Inflammatory macrophage treated with lipopolysaccharide for 4 hours (primary cell): Measurements from ENCODE around the gene TEAD1.

Experiments used
- DNase-seq: peaks from one replicate; pipeline ENCODE4 v3.0.0-alpha.2; 2020

The TEAD1 gene

GRCh38 chr11:12817681-12818332 lies 143.6 kb downstream of the TEAD1 start:
- no peak for DNase-seq

DNA sequence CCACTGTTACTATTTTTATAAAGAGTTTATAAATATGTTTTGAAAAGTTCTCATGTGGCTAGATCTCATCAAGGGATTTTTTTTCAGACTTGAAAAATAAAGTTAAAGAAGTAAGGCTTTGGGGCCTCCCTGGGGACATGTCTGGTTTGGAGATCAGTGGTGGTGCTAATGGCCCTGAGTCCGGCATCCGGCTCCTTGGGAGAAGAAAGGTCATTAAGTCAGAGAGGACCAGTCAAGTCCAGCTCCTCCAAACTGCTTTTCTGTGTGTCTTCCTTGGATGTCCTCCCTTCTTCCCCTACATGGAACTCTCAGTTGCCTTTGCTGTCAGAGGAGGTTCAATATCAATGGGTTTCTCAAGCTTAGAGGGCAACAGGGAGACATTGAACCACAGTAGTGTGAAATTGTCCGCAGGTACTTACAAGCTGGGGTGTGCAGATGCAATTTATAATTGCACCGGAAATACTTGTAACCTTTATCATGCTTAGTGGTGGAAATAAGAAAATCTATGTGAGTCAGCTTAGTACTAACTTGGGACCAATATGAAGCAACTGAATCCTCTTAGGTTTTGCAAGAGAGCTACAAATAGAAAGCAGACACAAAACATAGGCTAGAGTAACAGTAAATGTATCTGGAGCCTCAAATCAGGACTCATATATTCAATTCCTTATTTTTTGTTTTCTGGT lies 144.3 kb downstream of the TEAD1 start:
- DNase-seq, result no peak

DNA sequence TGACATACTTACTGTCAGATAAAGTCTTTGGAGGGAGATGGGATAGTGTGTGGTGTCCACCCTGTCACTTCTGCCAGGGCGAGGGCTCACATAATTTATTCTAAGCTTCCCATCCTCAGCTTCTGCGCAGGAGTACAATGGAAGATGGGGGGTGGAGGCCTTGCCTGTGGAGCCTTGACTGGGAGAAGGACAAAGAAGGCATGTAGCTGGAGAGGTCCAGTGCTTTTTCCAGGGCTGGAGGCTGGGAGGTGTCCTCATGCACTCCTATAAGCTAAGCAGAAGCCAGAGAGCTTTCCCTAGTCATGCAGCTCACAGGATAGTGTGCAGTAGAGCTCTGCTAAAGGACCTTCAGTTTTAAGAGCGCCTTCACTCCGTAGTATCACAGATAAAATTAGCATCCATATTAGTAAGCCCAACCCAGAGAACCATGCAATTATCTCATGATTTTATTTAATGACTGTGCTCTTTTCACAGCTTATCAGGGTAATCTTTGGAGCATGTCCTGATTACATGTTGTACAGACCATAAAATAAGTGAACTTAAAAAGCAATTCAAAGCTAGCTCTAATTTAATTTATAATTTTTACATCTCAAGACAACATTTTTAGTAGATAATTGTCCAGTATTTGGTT lies 148.3 kb downstream of the TEAD1 start:
- no peak for DNase-seq

DNA sequence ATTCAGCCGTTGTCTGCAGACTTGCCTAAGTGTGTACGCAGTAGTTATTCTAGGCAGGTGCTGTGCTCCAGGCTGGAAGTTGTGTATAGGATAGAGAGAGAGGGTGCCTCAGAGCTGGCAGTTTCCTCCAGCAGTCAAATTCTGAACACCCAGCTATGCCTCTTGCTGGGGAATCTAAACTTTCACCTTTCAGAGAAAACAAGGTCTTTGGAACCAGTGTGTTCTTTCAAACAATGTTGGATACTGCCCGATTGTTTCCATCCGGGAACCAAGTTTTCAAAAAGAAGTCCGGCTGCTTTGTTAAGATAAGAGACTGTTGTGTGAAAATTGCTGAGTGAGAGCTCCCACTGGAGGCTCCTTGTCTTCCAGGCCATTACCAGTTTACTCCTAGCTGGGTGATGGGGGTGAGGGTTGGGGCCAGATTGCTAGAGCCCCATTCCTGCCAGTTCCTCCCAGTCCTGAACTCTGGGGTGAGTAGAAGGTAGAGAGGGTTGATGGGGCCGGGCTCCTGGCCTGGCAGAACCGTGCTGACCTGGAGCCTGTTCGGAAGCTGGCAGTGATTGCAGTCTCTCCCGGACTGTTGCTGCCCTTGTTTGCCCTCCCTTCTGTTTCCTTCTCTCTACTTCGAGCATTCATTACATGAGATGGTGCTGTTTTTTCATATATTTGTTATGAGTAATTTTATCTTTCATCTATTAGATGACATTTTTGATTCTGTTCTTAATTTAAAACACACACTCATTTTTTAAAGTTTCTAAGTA lies 150.2 kb downstream of the TEAD1 start:
- no peak for DNase-seq

DNA sequence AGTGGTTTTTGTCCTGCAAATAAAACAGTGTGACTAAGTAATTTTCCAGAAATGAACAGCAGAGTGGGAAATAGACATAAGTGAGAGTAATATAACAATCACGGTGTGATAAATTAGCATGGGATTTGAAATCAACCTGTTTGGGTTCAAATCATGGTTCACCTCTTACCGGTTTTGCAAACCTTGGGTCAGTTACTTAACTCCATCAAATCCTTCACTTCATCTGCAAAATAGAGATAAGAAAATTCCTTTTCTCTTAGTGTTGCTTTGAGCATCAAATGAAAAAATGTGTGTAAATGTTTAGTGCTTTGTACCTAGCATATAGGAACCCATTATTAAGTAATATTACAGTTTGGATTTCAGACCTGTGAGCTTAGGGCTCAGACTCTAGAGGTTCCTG lies 152.2 kb downstream of the TEAD1 start:
- DNase-seq, result no peak

- DNase-seq, result no peak
Observed at GRCh38 chr11:12827369-12827768, 153.1 kb downstream of the TEAD1 start.

DNA sequence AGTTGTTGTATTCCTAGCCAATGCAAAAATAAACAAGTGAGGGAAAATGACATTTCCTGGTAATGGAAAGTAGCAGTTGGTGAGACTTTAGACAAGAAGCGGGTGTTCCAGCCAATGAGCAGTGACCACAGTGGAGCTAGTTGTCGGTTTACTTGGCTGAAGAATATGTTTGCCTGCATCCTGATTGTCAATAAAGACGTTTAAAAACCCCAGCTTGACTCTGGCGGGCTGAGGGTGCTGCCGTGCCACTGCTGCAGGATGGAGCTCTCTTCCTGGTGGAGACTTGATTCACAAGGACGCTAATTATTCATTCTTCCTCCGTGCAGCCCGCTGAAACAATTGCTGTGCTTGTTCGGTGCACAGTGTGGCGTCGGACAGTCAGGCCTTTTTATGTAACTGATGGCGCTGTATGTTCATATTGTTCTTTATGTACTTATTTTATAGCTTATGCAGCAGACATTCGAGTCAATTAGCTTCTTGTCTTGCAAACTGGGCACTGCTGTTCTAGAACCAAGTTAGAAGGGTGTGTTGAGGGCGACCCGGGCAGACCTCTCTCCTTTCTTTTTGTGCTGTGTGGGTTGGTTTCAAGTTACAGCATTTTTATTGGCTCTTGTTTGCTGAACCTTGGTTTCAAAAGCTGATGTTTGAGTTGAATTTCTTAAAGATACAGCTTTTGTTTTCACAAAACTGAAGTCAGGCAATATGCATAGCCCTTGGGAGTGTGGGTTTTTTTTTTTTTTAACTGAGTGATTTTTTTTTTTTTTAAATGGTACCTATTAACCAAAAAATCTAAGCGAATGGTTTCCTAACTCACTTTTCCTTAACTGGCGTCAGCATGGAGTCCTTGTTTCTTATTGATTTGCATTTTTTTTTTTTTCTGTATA lies 153.9 kb downstream of the TEAD1 start:
- no peak for DNase-seq

DNA sequence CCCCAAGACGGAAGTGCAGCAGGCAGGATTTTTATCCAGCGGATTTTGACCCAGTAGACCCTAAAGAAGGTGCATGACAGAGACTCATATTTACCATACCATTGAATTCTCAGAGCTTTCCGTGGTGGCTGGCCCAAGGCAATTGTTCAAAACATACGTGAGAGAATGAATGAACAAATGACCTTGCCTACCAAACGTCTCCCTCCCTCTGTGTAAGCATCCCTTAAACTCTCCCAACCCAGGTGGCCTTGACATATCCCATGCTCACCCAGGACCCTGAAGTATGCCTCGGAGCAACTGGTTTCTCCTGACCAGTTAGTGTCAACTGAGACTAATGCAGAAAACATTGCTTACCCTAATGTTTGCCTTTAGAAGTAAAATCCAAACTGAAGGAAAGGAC lies 154.9 kb downstream of the TEAD1 start:
- DNase-seq, result no peak

DNA sequence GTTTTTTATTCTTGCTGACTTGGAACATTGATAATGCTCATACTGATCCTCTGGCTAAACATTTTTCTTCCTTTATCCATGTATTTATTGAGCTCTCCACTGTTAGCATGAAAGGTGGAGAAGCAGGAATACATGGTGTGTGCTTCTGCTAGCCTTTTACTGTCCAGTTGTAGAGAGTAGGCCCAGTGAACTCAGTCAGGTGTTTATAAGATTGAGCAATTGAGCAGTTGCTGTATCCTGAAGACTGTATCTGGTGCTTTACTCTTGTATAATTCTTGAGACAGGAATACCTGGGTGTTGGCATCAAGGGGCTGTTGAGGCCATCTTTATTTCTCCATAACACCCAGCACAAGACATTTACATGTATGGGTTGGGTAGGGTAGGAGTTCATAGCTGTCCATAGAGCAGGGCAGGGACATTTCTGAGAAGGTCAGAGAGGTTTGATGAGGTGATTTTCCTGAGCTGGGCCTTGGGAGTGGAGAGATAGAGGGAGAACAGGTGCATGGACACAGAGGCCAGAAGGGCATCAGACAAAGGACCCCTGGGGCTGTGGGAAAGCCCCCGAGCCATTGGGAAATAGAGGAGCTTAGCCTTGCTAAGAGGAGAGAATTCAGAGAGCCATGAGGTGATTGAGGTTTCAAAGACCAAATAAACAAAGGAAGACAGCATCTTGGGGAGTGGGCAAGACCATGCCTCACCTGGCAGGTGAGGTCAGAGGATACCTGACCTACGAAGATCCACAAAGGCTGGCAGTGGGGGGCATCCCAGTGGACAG lies 155.5 kb downstream of the TEAD1 start:
- no peak for DNase-seq

- DNase-seq, result no peak
Observed at GRCh38 chr11:12831471-12832202, 157.4 kb downstream of the TEAD1 start.

DNA sequence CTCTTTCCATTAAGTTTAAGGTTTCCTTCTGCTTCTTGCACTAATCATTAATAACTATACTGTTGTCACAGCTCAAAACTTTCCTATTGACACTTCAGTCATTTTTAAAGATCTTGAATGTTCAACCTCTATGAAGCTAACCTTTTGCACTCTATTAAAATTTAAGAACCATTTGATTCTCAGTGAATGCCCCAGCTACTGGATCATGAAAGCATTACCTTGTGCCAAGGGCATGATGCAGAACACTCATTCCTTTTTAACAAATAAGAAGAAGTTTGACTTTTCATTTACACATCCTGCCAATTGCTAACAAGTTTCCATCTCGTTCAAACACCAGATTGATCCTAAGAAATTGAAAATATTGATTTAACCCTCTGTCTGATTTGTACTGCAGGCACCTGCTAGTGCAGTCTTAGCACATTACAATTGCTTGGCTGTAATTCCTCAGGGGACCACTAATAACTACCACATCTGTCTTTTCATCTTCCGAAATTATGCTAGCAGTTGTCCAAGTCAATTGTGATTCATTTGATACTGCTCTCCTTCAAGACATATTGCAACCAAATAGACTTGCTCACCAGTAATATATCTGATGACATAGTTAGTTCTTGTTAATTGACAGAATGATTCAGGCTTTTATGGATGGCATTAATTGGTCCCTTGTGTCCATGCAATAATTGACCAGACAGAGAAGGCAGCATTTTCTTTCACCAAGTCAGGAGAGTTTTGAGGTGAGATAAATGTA lies 158.4 kb downstream of the TEAD1 start:
- DNase-seq, result no peak

- no peak for DNase-seq
Observed at GRCh38 chr11:12834166-12834565, 159.9 kb downstream of the TEAD1 start.

GRCh38 chr11:12834630-12835029 lies 160.4 kb downstream of the TEAD1 start:
- DNase-seq, result no peak

- DNase-seq, result no peak
Observed at GRCh38 chr11:12835286-12835685, 161.1 kb downstream of the TEAD1 start.

GRCh38 chr11:12838463-12839123 lies 164.4 kb downstream of the TEAD1 start:
- DNase-seq, result no peak

GRCh38 chr11:12840871-12841660 lies 166.8 kb downstream of the TEAD1 start:
- no peak for DNase-seq

- DNase-seq, result no peak
Observed at GRCh38 chr11:12841946-12842630, 167.9 kb downstream of the TEAD1 start.

DNA sequence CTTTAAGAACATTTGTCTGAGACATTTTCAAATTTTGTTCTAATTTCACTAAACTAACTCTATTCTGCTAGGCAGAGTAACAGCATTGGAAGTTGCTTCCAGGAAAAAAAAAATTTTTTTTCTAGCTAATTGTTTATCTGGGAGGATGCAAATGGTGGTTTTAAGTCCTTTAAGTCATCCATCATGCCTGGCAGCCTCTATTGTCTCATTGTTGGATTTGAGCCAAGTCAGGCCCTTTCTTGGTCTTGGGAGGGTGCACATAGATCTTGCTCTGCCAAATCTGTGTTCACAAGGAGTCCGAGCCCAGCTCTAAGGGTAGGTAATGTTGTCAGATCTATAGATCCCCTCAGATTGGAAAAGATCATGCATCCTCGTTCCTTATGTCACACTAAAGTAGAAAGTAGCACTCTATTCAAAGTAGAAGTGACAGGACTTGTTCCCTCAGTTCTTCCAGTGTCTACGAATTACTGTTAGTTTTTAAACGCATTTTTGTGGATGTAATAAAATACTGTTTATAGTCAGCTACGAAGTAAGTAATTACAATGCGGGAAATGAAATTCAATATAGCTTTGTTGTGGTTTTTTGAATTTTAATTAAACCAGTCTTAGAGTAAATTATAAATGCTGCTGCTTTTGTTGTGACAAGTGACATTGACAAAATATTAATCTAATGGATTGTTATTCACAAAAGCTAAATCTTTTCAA lies 168.9 kb downstream of the TEAD1 start:
- no peak for DNase-seq
